C4-2B (cell line): ENCODE data around the gene DOCK10.

Source experiments
- CTCF ChIP-seq: fragments of 450-650 bp; conservative IDR thresholded peaks from 2 replicates; pipeline ENCODE4 v1.5.1; 2017; ENCODE audit warnings: mild to moderate bottlenecking
- ZFX ChIP-seq: fragments of 450-650 bp; IDR thresholded peaks from 2 replicates; pipeline ENCODE4 v1.6.1; 2017

DNA sequence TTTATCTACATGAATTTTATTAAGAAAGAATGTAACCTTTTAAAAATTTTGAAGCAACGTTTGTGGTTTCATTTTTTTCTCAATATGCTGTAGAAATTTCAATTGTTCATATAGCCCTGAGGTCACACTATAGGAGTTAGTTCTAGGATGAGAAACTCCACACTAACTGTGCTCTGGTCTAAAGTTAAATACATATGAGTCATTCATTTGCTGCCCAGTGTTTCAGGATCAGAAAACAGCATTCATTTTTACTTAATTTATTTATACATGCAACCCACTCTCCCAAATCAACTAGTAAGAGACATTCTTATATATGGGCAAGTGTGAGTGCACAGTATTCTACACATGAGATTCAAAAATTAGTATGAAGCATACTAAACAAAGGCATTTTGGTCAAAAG, 137.9 kb downstream of the DOCK10 start:
- TF ChIP-seq CTCF (no peak), ZFX (no peak)
